Esophagus muscularis mucosa (tissue), 4 donors: Measurements from ENCODE around the gene MLST8. TPM values are rescaled to one million over a fixed set of nuclear protein-coding genes. Genes with fewer than 3 reads are reported as not detected.

Experiments used
- DNase-seq: peaks from one replicate; pipeline ENCODE4 v3.0.0-alpha.2; 2017; ENCODE audit errors: extremely low spot score
- H3K27ac ChIP-seq, 4 donors: fragments of 200-600 bp; sonication (generic); replicated peaks in 1 of 4; 1 replicate in 3 of 4; 2 replicates in 1 of 4; pipeline ENCODE4 v1.5.1; 2016 to 2019; ENCODE audit warnings: mild to moderate bottlenecking in 1 of 4
- H3K27me3 ChIP-seq, 4 donors: fragments of 200-600 bp; sonication (generic); one replicate each; pipeline versions ENCODE4 v1.5.1 to v1.6.0; 2016 to 2019
- H3K36me3 ChIP-seq, 4 donors: fragments of 200-600 bp; sonication (generic); one replicate each; pipeline ENCODE4 v1.5.1; 2016 to 2019
- H3K4me1 ChIP-seq, 4 donors: fragments of 200-600 bp; sonication (generic); one replicate each; pipeline ENCODE4 v1.5.1; 2016 to 2019
- H3K4me3 ChIP-seq, 4 donors: fragments of 200-600 bp; sonication (generic); 1 replicate in 2 of 4; 2 replicates in 2 of 4; pipeline ENCODE4 v1.5.1; 2016 to 2019; ENCODE audit warnings: mild to moderate bottlenecking in 4 of 4, moderate library complexity in 1 of 4
- H3K9me3 ChIP-seq, 4 donors: fragments of 200-600 bp; sonication (generic); 1 replicate in 3 of 4; 2 replicates in 1 of 4; pipeline ENCODE4 v1.5.1; 2016 to 2019
- CTCF ChIP-seq, 3 experiments: fragments of 200-600 bp in 2 of 3; fragments of 450-650 bp in 1 of 3; sonication (generic) in 2 of 3; IDR thresholded peaks; one replicate each; pipeline ENCODE4 v1.5.1; 2017 to 2019; ENCODE audit warnings: antibody characterized with exemption in 3 of 3, mild to moderate bottlenecking in 2 of 3, moderate library complexity in 1 of 3
- EP300 ChIP-seq: sonication (generic); formaldehyde crosslinking; IDR thresholded peaks from one replicate; pipeline ENCODE4 v1.6.1; 2017; ENCODE audit warnings: antibody characterized with exemption
- POLR2A ChIP-seq: fragments of 450-650 bp; IDR thresholded peaks from one replicate; pipeline ENCODE4 v1.6.1; 2017; ENCODE audit warnings: antibody characterized with exemption, moderate library complexity, mild to moderate bottlenecking, low read depth
- POLR2AphosphoS5 ChIP-seq, 2 donors: sonication (generic); formaldehyde crosslinking; IDR thresholded peaks; one replicate each; pipeline ENCODE4 v1.6.1; 2017; ENCODE audit warnings: antibody characterized with exemption in 2 of 2
- WGBS: methylation state at CpG from one replicate; pipeline ENCODE4 v1.1.5; 2018; 5-methylcytosine and 5-hydroxymethylcytosine counted together
- intact Hi-C: fragments of 100-400 bp; cut with DNase I; formaldehyde crosslinking; loops from one replicate; pipeline ENCODE4 v1.15.1; 2023
- total RNA-seq, 4 donors: library from RNA; depleted of rRNA; stranded (reverse); fragments of >200 nt; gene quantifications; one replicate each; pipeline versions ENCODE4 v1.1.0 to v1.2.1, GENCODE V29; 2016

The MLST8 gene
- total RNA-seq, 4 donors from 2014 or later = 23.7 to 62.8 (median 36.3) TPM

- 63% methylated on average over 10 of the region's 16 CpGs for WGBS
- DNase-seq = no peak
- H3K27me3 ChIP-seq = peaks cover 8 to 56% (median 22%) of the 10 kb centered on the region in 4 donors
- no peak overlapping the region for H3K27ac ChIP-seq
- H3K4me1 ChIP-seq = peaks cover 9 to 28% (median 21%) of the 10 kb centered on the region in 4 donors
- H3K4me3 ChIP-seq = no peak overlapping the region
- intact Hi-C loops = no loop called here
- H3K9me3 ChIP-seq = no peaks in the 10 kb centered on the region
- no peak for TF ChIP-seq POLR2A
- no peak for TF ChIP-seq POLR2AphosphoS5 (IDR thresholded peaks at IDR 0.05)
- no peak for TF ChIP-seq CTCF (IDR thresholded peaks at IDR 0.05)
- no peak for TF ChIP-seq EP300
- H3K36me3 ChIP-seq = no peaks in the 10 kb centered on the region
Measured at GRCh38 chr16:2194166-2194834, 11.0 kb upstream of the MLST8 start.

- no peak for DNase-seq
- Histone ChIP-seq H3K9me3 (no peaks in the 10 kb centered on the region), H3K36me3 (no peaks in the 10 kb centered on the region), H3K4me3 (peak overlapping the region in 1 of 4 donors; percentile 53), H3K4me1 (peaks cover 9 to 28% (median 21%) of the 10 kb centered on the region in 4 donors), H3K27me3 (peaks cover 8 to 56% (median 22%) of the 10 kb centered on the region in 4 donors), H3K27ac (no peak overlapping the region)
- WGBS = 30% methylated on average over 6 of the region's 10 CpGs
- TF ChIP-seq POLR2A = no peak
- no peak for TF ChIP-seq EP300
- peak in 2 of 3 experiments; percentile 13 to 37 for TF ChIP-seq CTCF (IDR thresholded peaks at IDR 0.05)
- no peak for TF ChIP-seq POLR2AphosphoS5 (IDR thresholded peaks at IDR 0.05)
- intact Hi-C loops = no loop called here
Measured at GRCh38 chr16:2194852-2195321, 10.4 kb upstream of the MLST8 start.

DNA sequence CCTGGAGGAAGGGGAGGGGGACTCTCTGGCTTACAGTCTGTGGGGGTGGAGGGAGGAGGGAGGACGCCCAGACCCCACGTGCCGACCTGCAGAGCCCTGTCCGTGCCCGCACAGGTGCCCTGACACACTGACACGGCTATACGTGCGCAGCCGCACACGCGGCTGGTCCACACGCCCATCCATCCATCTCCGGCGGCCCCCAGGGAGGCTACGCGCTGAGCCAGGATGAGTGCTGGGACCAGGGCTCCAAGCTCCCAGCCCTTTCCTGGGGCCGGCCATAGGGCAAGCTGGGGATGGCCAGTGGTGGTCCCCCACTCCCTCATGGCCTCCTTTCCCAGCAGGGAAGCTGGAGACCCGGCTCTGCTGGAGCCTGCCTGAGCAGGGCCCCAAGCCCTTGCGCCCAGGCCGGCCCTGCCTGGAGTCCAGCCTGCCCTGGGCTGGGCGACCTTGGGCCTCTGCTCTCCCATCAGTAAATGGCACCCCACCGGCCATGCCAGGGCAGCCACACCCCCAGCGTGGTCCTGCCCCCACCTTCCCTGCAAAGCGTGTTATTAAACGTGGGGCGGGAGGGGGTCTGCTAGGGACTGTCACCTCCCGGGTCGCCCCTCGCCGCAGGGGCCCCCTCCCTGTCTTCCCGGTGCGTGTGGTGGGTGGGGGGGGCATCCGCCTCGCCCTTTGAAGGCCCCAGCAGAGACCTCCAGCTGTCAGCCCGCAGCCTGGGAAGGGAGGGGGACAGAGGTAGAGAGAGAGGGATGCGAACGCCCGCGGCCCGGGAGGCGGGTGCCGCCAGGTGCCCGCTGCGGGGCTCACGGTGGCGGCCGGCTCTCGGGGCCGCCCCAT is 9.7 kb upstream of the MLST8 start:
- H3K4me3 ChIP-seq = peak overlapping the region; percentile 52 to 64 (median 52)
- intact Hi-C loops = no loop called here
- WGBS = 8% methylated on average over 11 of the region's 49 CpGs
- no peak for DNase-seq
- peaks cover 8 to 56% (median 22%) of the 10 kb centered on the region in 4 donors for H3K27me3 ChIP-seq
- H3K4me1 ChIP-seq = peaks cover 9 to 28% (median 21%) of the 10 kb centered on the region in 4 donors
- H3K9me3 ChIP-seq = no peaks in the 10 kb centered on the region
- H3K36me3 ChIP-seq = no peaks in the 10 kb centered on the region
- TF ChIP-seq POLR2AphosphoS5 (IDR thresholded peaks at IDR 0.05) = no peak
- TF ChIP-seq POLR2A = no peak
- H3K27ac ChIP-seq = no peak overlapping the region

- H3K4me1 ChIP-seq = peaks cover 9 to 28% (median 21%) of the 10 kb centered on the region in 4 donors
- H3K36me3 ChIP-seq = no peaks in the 10 kb centered on the region
- WGBS = no CpG with 5 or more reads among the region's 129 CpGs
- H3K27me3 ChIP-seq = peaks cover 8 to 56% (median 22%) of the 10 kb centered on the region in 4 donors
- TF ChIP-seq EP300 (no peak), POLR2A (no peak), POLR2AphosphoS5 (IDR thresholded peaks at IDR 0.05) (no peak), CTCF (IDR thresholded peaks at IDR 0.05) (no peak)
- H3K4me3 ChIP-seq = peak within 1 kb of the TSS; percentile 52 to 64 (median 52)
- H3K27ac ChIP-seq = no peak within 1 kb of the TSS
- intact Hi-C loops = no loop called here
- no peak for DNase-seq
- H3K9me3 ChIP-seq = no peaks in the 10 kb centered on the region
Measured at GRCh38 chr16:2196162-2196980, 8.9 kb upstream of the MLST8 start, which contains the start of gene CASKIN1. Gene CASKIN1, minus strand, starts transcription at chr16:2196605. Its CDS starts 173 bp downstream, at chr16:2196432.
